Fibroblast of lung (primary cell): ENCODE results near the gene LRIT1.

Experiments used
- CTCF ChIP-seq, 2 donors: IDR thresholded peaks in 1 of 2; conservative IDR thresholded peaks in 1 of 2; 1 replicate in 1 of 2; 2 replicates in 1 of 2; pipeline ENCODE4 v1.5.1; 2011 to 2012; ENCODE audit warnings: low read length in 2 of 2, control low read depth in 1 of 2, inconsistent platforms in 1 of 2, low read depth in 1 of 2, mild to moderate bottlenecking in 1 of 2
- EZH2 ChIP-seq: IDR thresholded peaks from 2 replicates; pipeline ENCODE4 v1.5.1; 2012; ENCODE audit warnings: low read length, control low read depth, mild to moderate bottlenecking; ENCODE audit errors: missing control alignments

- TF ChIP-seq CTCF (conservative IDR thresholded peaks at IDR 0.05 in 1 of 2, IDR thresholded peaks at IDR 0.05 in 1 of 2; ENCODE audit: low read depth in 1 of 2, low read length in 2 of 2) = no peak
- TF ChIP-seq EZH2 = no peak
Measured at GRCh38 chr10:84188815-84189214, 52.5 kb downstream of the LRIT1 start.
